K562 (cell line): ENCODE measurements around the gene BTBD17. TPM values are rescaled to one million over a fixed set of nuclear protein-coding genes. Genes with fewer than 3 reads are reported as not detected.

Source experiments
- ATAC-seq: fragments of 200-7000 bp; cut with Tn5 transposase; 3 replicates; pipeline ENCODE4 v1.9.1; 2020; ENCODE audit warnings: moderate library complexity
- BruUV-seq: library from RNA; stranded (reverse); fragments of 400-500 nt; replicated peaks from 2 replicates; lab custom pipeline; 2021; lab: Mats Ljungman, UMichigan
- CTCF ChIA-PET: fragments of 300-600 bp; formaldehyde crosslinking; extraction: SDS; loops from one replicate; lab custom pipeline; 2021; ENCODE audit warnings: low intra/inter-chr PET ratio; lab: Yijun Ruan, JAX
- POLR2A ChIA-PET: fragments of 300-600, 350-650 bp; sonication (Branson Sonifier 250); formaldehyde crosslinking; extraction: SDS; loops from one replicate; lab custom pipeline; 2021; ENCODE audit warnings: antibody characterized with exemption, inconsistent platforms; lab: Yijun Ruan, JAX
- DNase-seq, 4 experiments: peaks; one replicate each; pipeline versions ENCODE4 v3.0.0 to v3.0.0-alpha.2; 2011 to 2018; ENCODE audit warnings: low spot score in 3 of 4, mixed read lengths in 3 of 4; ENCODE audit errors: extremely low read depth in 1 of 4
- FAIRE-seq: peaks from 2 replicates; lab custom pipeline; 2011; peaks lifted over from hg19 to GRCh38; lab: Jason Lieb, UNC
- H2AFZ ChIP-seq: 2 replicates; pipeline ENCODE4 v1.6.0; 2011; ENCODE audit warnings: low read depth, low read length, control low read depth, inconsistent platforms
- H3K27ac ChIP-seq: fragments of 200-600 bp; 3 replicates; pipeline ENCODE4 v1.8.0; 2011; ENCODE audit warnings: low read depth, mild to moderate bottlenecking, control low read depth, inconsistent platforms, low read length, moderate library complexity, mixed read lengths; ENCODE audit errors: extremely low read depth
- H3K27me3 ChIP-seq, 2 experiments: fragments of 300-600 bp in 1 of 2; 2 replicates in 1 of 2; 3 replicates in 1 of 2; pipeline versions ENCODE4 v1.6.0 to v1.8.0; 2011; ENCODE audit warnings: inconsistent platforms in 2 of 2, low read length in 2 of 2, mild to moderate bottlenecking in 1 of 2, mixed read lengths in 1 of 2, moderate library complexity in 1 of 2; ENCODE audit not compliant: control insufficient read depth in 2 of 2, insufficient read depth in 2 of 2
- H3K36me3 ChIP-seq: fragments of 300-600 bp; 3 replicates; pipeline ENCODE4 v1.8.0; 2011; ENCODE audit warnings: mild to moderate bottlenecking, low read length, inconsistent platforms; ENCODE audit not compliant: control insufficient read depth, insufficient read depth
- H3K4me1 ChIP-seq, 2 experiments: fragments of 200-600 bp in 1 of 2; replicated peaks in 1 of 2; 2 replicates in 1 of 2; 3 replicates in 1 of 2; pipeline versions ENCODE4 v1.5.1 to v1.8.0; 2011; ENCODE audit warnings: inconsistent platforms in 2 of 2, low read length in 2 of 2, mild to moderate bottlenecking in 1 of 2, mixed read lengths in 1 of 2, moderate library complexity in 1 of 2; ENCODE audit not compliant: control insufficient read depth in 2 of 2, insufficient read depth in 2 of 2
- H3K4me2 ChIP-seq: 2 replicates; pipeline ENCODE4 v1.6.1; 2011; ENCODE audit warnings: low read length, control low read depth, inconsistent platforms, mixed read lengths; ENCODE audit not compliant: insufficient read depth
- H3K4me3 ChIP-seq: fragments of 200-600 bp; sonication (generic), shearing (Covaris generic); 2 replicates; pipeline ENCODE4 v1.5.1; 2016; ENCODE audit warnings: control low read depth, inconsistent platforms
- H3K79me2 ChIP-seq: fragments of 200-600 bp; 3 replicates; pipeline ENCODE4 v1.8.0; 2011; ENCODE audit warnings: low read length, inconsistent platforms; ENCODE audit not compliant: control insufficient read depth, insufficient read depth
- H3K9ac ChIP-seq, 2 experiments: 2 replicates each; pipeline versions ENCODE4 v1.6.0 to v1.6.1; 2011; ENCODE audit warnings: low read depth in 2 of 2, low read length in 2 of 2, control low read depth in 1 of 2, inconsistent platforms in 1 of 2, mild to moderate bottlenecking in 1 of 2, mixed read lengths in 1 of 2; ENCODE audit not compliant: insufficient read depth in 1 of 2
- H3K9me1 ChIP-seq: one replicate; pipeline ENCODE4 v1.6.0; 2011; ENCODE audit warnings: inconsistent platforms, mild to moderate bottlenecking, low read length, moderate library complexity; ENCODE audit not compliant: control insufficient read depth, insufficient read depth
- H3K9me3 ChIP-seq: replicated peaks from 2 replicates; pipeline ENCODE4 v1.5.1; 2011; ENCODE audit warnings: low read depth, low read length, inconsistent platforms; ENCODE audit not compliant: control insufficient read depth, insufficient read depth
- H4K20me1 ChIP-seq: replicated peaks from 2 replicates; pipeline ENCODE4 v1.6.1; 2011; ENCODE audit warnings: low read length, inconsistent platforms, mixed read lengths; ENCODE audit not compliant: control insufficient read depth, insufficient read depth
- ETV1 ChIP-seq: fragments of 450-650 bp; conservative IDR thresholded peaks from 2 replicates; pipeline ENCODE4 v1.6.1; 2016; ENCODE audit warnings: missing genetic modification characterization, control low read depth, low read depth, missing compliant biosample characterization
- GABPB1 ChIP-seq: sonication (generic); formaldehyde crosslinking; IDR thresholded peaks from 2 replicates; pipeline ENCODE4 v1.8.0; 2022; ENCODE audit warnings: mild to moderate bottlenecking, missing genetic modification reagents
- JUND ChIP-seq, 2 experiments: IDR thresholded peaks; 2 replicates in 1 of 2; 3 replicates in 1 of 2; pipeline ENCODE4 v1.6.1; 2011; ENCODE audit warnings: borderline replicate concordance in 2 of 2, low read depth in 2 of 2, low read length in 2 of 2, improper control_type of control experiment in 1 of 2, missing biosample characterization in 1 of 2, missing genetic modification characterization in 1 of 2, missing genetic modification reagents in 1 of 2
- KLF16 ChIP-seq: IDR thresholded peaks from 2 replicates; pipeline ENCODE4 v1.6.1; 2016; ENCODE audit warnings: antibody characterized with exemption
- MAX ChIP-seq: sonication (generic); formaldehyde crosslinking; IDR thresholded peaks from 2 replicates; pipeline ENCODE4 v1.9.0; 2022; ENCODE audit warnings: mild to moderate bottlenecking, missing genetic modification reagents
- MLLT1 ChIP-seq, 2 experiments: fragments of 450-650 bp; IDR thresholded peaks; 2 replicates each; pipeline ENCODE4 v1.6.1; 2016
- PHF21A ChIP-seq: fragments of 450-650 bp; IDR thresholded peaks from 2 replicates; pipeline ENCODE4 v1.6.1; 2017; ENCODE audit warnings: low read depth, borderline replicate concordance
- RCOR1 ChIP-seq, 2 experiments: IDR thresholded peaks; 2 replicates each; pipeline ENCODE4 v1.6.1; 2012; ENCODE audit warnings: low read depth in 2 of 2, low read length in 2 of 2, borderline replicate concordance in 1 of 2, improper control_type of control experiment in 1 of 2
- SMC3 ChIP-seq: conservative IDR thresholded peaks from 2 replicates; pipeline ENCODE4 v1.6.1; 2011; ENCODE audit warnings: low read depth, low read length, improper control_type of control experiment; ENCODE audit not compliant: insufficient read depth
- SNIP1 ChIP-seq: fragments of 450-650 bp; IDR thresholded peaks from 2 replicates; pipeline ENCODE4 v1.7.1; 2017; ENCODE audit warnings: low read depth, mild to moderate bottlenecking
- SREBF1 ChIP-seq: fragments of 150-350 bp; IDR thresholded peaks from 2 replicates; pipeline ENCODE4 v1.6.1; 2014; ENCODE audit warnings: antibody characterized with exemption, low read depth, low read length, borderline replicate concordance
- SRF ChIP-seq, 2 experiments: fragments of 250-450, 450-650 bp in 1 of 2; sonication (Bioruptor Pico) in 1 of 2; sonication (generic) in 1 of 2; formaldehyde crosslinking; IDR thresholded peaks; 2 replicates each; pipeline versions ENCODE4 v1.5.0 to v1.5.1; 2020 to 2022; ENCODE audit warnings: mild to moderate bottlenecking in 1 of 2, missing genetic modification reagents in 1 of 2
- TFAP4 ChIP-seq: sonication (generic); formaldehyde crosslinking; IDR thresholded peaks from 2 replicates; pipeline ENCODE4 v1.8.0; 2022; ENCODE audit warnings: missing genetic modification reagents, mild to moderate bottlenecking, moderate library complexity, borderline replicate concordance
- TSC22D4 ChIP-seq: fragments of 450-650 bp; IDR thresholded peaks from 2 replicates; pipeline ENCODE4 v1.6.1; 2016; ENCODE audit warnings: missing genetic modification characterization, missing biosample characterization, control low read depth
- YY1 ChIP-seq, 3 experiments: IDR thresholded peaks; 2 replicates each; pipeline ENCODE4 v1.6.1; 2011; ENCODE audit warnings: low read length in 2 of 3, mild to moderate bottlenecking in 2 of 3, moderate library complexity in 2 of 3, borderline replicate concordance in 1 of 3, control low read depth in 1 of 3, low read depth in 1 of 3; ENCODE audit not compliant: insufficient read depth in 3 of 3, insufficient replicate concordance in 2 of 3, control insufficient read depth in 1 of 3, insufficient read length in 1 of 3; ENCODE audit errors: extremely low read depth in 1 of 3
- ZNF644 ChIP-seq: fragments of 200-800 bp; sonication (Bioruptor generic); IDR thresholded peaks from 2 replicates; pipeline ENCODE4 v1.6.1; 2016; ENCODE audit warnings: low read depth, missing genetic modification characterization, missing compliant biosample characterization
- ZNF77 ChIP-seq: fragments of 250-450 bp; sonication (Bioruptor Pico); IDR thresholded peaks from 2 replicates; pipeline ENCODE4 v1.5.0; 2020
- ZNF79 ChIP-seq: fragments of 250-450 bp; sonication (Bioruptor Pico); IDR thresholded peaks from 2 replicates; pipeline ENCODE4 v1.4.0; 2020; ENCODE audit warnings: low read depth, mild to moderate bottlenecking, moderate library complexity
- ZSCAN32 ChIP-seq: fragments of 450-650 bp; formaldehyde crosslinking; IDR thresholded peaks from 2 replicates; pipeline ENCODE4 v1.4.0; 2020; ENCODE audit warnings: mild to moderate bottlenecking, moderate library complexity
- WGBS: fragments of 100-300 bp; shearing (Covaris generic); methylation state at CpG from one replicate; pipeline ENCODE4 v1.1.6; 2016; ENCODE audit warnings: low coverage, mixed read lengths; ENCODE audit not compliant: insufficient coverage; ENCODE audit errors: missing lambda C conversion rate; 5-methylcytosine and 5-hydroxymethylcytosine counted together
- in situ Hi-C: fragments of 300-500 bp; cut with MboI; formaldehyde crosslinking; loops from 4 replicates; pipeline ENCODE4 v1.15.0; 2018; ENCODE audit warnings: inconsistent platforms, mixed read lengths
- intact Hi-C: fragments of 100-400 bp; cut with micrococcal nuclease; formaldehyde crosslinking; loops from 2 replicates; pipeline ENCODE4 v1.14.2; 2022
- polyA plus RNA-seq, 8 experiments: library from polyadenylated mRNA; depleted of rRNA in 4 of 8; stranded (reverse) in 5 of 8; unstranded in 3 of 8; fragments of >200 nt; fragmentation: Nextera tagmentation in 2 of 8; fragmentation: Illumina TruSeq in 1 of 8; extraction: Ambion mirVana in 2 of 8; extraction: Trizol in 1 of 8; gene quantifications; 2 replicates each; pipeline versions ENCODE4 v1.2.1 to v1.2.3, GENCODE V29; 2011 to 2014; ENCODE audit warnings: inconsistent platforms in 1 of 8, missing spikeins in 1 of 8
- total RNA-seq, 7 experiments: library from RNA; depleted of rRNA in 6 of 7; stranded (reverse); fragments of >200 nt in 6 of 7; fragmentation: Illumina TruSeq in 2 of 7; extraction: Trizol in 2 of 7; gene quantifications; 2 replicates each; pipeline versions ENCODE4 v1.2.1 to v1.2.3, GENCODE V29; 2011 to 2021; ENCODE audit warnings: low replicate concordance in 1 of 7

The BTBD17 gene
- total and polyA plus RNA-seq, 9 of the 15 experiments (the other 6 are each of a cell fraction or from before 2014, with no cell fraction given) = not detected

GRCh38 chr17:74354123-74354522 is 7.5 kb downstream of the BTBD17 start:
- peak; percentile 74 to 84 (median 84) for DNase-seq
- Histone ChIP-seq H3K9me1 (no peaks in the 10 kb centered on the region), H3K79me2 (no peaks in the 10 kb centered on the region), H3K4me2 (no peak overlapping the region), H3K9me3 (no peaks in the 10 kb centered on the region), H3K9ac (no peak overlapping the region), H4K20me1 (peaks cover 4% of the 10 kb centered on the region; the same call in 1 of the 2 replicates), H3K36me3 (no peaks in the 10 kb centered on the region), H3K4me3 (no peak overlapping the region), H2AFZ (no peak overlapping the region), H3K27me3 (peaks cover 25 to 79% of the 10 kb centered on the region in 2 experiments; a peak in 4 of 5 replicates), H3K27ac (no peak overlapping the region), H3K4me1 (peaks cover 0 to 43% of the 10 kb centered on the region in 2 experiments; a peak in 2 of 5 replicates)
- POLR2A ChIA-PET = no interaction called here
- no TSS peak for BruUV-seq
- ATAC-seq = peak; percentile 95
- under 1% methylated on average over 27 of the region's 29 CpGs for WGBS
- intact Hi-C loops (no loop called here), in situ Hi-C loops (loop anchor here (5.0 kb wide), 1 partner anchor 142 kb away; the partner anchor contains the start of gene TTYH2)
- no peak for FAIRE-seq
- CTCF ChIA-PET = interaction anchor here (0.9 to 1.9 kb wide), 2 partner anchors 54 to 140 kb away, joined by 4 to 21 read pairs; no protein-coding TSS in a partner anchor
- peak; percentile 36; the same call in 1 of the 2 replicates for TF ChIP-seq JUND (IDR thresholded peaks at IDR 0.05; ENCODE audit: borderline replicate concordance, low read depth, low read length)
- TF ChIP-seq JUND (tag; IDR thresholded peaks at IDR 0.05; ENCODE audit: borderline replicate concordance, low read depth, low read length) = no peak
- no peak for TF ChIP-seq SREBF1
- 0 out of 2 replicates have a peak, but pooled peaks have one; percentile 15 for TF ChIP-seq MAX (CRISPR knock-in tag)
- no peak for TF ChIP-seq PHF21A
- TF ChIP-seq SRF (CRISPR knock-in tag; IDR thresholded peaks at IDR 0.05) = no peak
- TF ChIP-seq ZNF77 (CRISPR knock-in tag) = no peak
- peak in 1 of 3 experiments; percentile 57 for TF ChIP-seq YY1 (IDR thresholded peaks at IDR 0.05; ENCODE audit: borderline replicate concordance in 1 of 3, control insufficient read depth in 1 of 3, extremely low read depth in 1 of 3, insufficient read depth in 3 of 3, insufficient read length in 1 of 3, insufficient replicate concordance in 2 of 3, low read depth in 1 of 3, low read length in 2 of 3)
- no peak for TF ChIP-seq ZSCAN32 (CRISPR knock-in tag)
- TF ChIP-seq TSC22D4 (tag) = no peak
- peak; percentile 36; the same call in 1 of the 2 replicates for TF ChIP-seq GABPB1 (CRISPR knock-in tag)
- peak; percentile 44; the same call in 1 of the 2 replicates for TF ChIP-seq TFAP4
- no peak for TF ChIP-seq ZNF644 (tag)
- TF ChIP-seq SNIP1 = no peak
- TF ChIP-seq SMC3 = peak; percentile 90
- TF ChIP-seq KLF16 = no peak
- TF ChIP-seq MLLT1 (IDR thresholded peaks at IDR 0.05) = peak in 1 of 2 experiments; percentile 95; a peak in 2 of 4 replicates
- no peak for TF ChIP-seq ZNF79 (CRISPR knock-in tag)
- 0 out of 2 replicates have a peak, but pooled peaks have one; percentile 14 for TF ChIP-seq ETV1 (tag)
- TF ChIP-seq RCOR1 (IDR thresholded peaks at IDR 0.05; ENCODE audit: borderline replicate concordance in 1 of 2, low read depth in 2 of 2, low read length in 2 of 2) = peak in 1 of 2 experiments; percentile 57; a peak in 2 of 4 replicates
